ENCODE results near the gene BCAN.
A peak's percentile ranks its signal among the peaks of the same experiment; 100 is the strongest.

BCAN gene

DNA sequence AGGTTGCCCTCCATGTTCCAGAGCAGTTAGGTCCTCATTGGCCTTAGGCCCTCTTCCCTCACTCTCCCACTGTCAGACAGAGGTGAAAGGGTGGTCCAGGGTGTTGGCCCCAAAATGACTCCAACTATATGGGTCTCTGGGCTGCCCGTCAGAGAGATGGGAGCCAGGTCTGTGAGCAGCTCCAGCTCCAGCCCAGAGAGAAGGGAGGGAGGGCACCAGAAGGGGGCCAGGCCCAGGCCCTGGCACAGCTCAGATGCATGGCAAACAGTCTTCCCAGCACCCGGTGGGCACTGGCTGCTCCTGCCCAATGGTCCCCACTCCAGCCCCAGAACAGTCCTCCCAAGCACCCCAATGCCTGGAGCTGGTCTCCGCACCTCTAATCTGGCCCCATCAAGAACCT lies 2.2 kb downstream of the BCAN start:
- no peak for DNase-seq (ENCODE audit: low read depth in 2 of 2)

DNA sequence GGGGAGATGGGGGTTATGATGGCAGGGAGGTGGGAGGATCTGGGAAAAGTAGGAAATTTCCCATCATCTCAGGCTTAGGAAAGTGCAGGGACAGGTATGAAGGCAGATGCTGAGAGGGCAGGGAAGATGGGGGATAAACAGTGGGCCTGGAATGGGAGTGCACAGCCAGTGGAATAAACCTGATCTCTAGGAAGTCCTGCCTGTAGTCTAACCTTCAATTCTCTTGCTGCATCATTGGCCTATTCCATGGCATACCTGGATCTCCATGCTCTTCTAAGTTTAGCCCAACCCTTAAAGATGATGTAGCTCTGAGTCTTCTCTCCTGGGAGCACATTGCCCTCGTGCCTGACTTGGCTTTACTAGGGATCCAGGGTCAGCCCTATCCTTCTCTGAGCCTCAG lies 2.7 kb downstream of the BCAN start:
- no peak for DNase-seq (ENCODE audit: low read depth in 2 of 2)

DNA sequence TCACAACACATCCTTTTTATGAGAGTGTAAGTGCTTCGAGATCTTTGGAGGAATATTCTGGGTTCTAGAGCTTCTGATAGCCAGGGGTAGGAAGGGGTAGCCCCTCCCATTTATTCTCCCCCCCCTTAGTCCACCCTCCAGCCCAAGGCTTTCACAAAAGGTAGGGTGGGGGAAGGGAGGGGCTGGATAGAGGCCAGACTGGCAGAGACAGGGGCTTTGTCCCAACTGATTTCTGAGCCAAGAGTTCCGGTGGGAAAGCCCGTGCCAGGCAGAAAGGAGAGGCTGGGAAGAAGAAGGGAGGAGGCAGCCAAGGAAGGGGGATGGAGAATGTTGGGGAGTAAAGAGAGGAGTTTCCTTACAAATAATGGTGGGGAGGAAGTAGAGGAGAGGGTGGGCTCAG lies 3.1 kb downstream of the BCAN start:
- DNase-seq (ENCODE audit: low read depth in 2 of 2) = no peak

DNA sequence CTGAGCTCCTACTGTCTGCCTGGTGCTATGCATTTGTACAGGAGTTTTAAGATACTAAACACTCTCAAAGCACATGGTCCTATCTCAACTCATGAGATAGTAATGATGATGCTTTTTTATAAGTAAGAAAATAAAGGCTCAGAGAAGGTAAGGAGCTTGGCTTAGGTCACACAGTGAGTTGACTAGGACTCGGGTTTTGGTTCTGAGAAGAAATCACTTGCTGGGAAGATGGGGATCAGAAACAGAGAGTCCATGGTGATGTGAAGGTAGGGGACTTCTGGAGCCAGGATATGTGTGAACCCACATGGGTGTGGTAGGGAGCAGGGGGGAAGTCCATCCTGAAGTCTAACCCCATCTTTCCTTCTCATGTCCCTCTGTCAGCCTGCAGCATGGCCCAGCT lies 3.7 kb downstream of the BCAN start:
- DNase-seq (ENCODE audit: low read depth in 2 of 2) = no peak

DNA sequence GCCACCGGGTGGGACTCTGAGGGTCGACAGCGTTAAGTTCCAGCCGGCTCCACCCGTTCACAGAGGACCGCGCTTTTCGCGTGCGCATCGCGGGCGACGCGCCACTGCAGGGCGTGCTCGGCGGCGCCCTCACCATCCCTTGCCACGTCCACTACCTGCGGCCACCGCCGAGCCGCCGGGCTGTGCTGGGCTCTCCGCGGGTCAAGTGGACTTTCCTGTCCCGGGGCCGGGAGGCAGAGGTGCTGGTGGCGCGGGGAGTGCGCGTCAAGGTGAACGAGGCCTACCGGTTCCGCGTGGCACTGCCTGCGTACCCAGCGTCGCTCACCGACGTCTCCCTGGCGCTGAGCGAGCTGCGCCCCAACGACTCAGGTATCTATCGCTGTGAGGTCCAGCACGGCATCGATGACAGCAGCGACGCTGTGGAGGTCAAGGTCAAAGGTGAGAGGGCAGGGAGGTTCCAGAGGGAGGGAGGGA lies 4.9 kb downstream of the BCAN start:
- no peak for DNase-seq (ENCODE audit: low read depth in 2 of 2)

DNA sequence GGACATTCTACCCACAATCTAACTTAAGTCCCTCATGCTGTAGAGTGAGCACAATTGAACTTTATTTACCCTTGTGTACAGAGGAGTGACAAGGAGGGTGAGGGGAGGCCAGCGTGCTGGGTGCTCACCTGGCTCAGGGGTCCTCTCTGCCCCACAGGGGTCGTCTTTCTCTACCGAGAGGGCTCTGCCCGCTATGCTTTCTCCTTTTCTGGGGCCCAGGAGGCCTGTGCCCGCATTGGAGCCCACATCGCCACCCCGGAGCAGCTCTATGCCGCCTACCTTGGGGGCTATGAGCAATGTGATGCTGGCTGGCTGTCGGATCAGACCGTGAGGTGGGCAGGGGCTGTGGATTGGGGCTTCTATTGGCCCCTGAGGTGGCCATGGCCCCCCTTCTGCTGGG lies 5.4 kb downstream of the BCAN start:
- no peak for DNase-seq (ENCODE audit: low read depth in 2 of 2)

DNA sequence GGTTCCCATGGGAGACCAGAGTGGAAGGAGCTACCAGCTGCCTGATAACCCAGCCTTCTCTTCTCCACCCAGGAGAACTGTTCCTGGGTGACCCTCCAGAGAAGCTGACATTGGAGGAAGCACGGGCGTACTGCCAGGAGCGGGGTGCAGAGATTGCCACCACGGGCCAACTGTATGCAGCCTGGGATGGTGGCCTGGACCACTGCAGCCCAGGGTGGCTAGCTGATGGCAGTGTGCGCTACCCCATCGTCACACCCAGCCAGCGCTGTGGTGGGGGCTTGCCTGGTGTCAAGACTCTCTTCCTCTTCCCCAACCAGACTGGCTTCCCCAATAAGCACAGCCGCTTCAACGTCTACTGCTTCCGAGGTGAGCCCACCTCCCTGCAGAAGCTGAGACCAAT lies 6.6 kb downstream of the BCAN start:
- DNase-seq (ENCODE audit: low read depth in 2 of 2) = no peak

DNA sequence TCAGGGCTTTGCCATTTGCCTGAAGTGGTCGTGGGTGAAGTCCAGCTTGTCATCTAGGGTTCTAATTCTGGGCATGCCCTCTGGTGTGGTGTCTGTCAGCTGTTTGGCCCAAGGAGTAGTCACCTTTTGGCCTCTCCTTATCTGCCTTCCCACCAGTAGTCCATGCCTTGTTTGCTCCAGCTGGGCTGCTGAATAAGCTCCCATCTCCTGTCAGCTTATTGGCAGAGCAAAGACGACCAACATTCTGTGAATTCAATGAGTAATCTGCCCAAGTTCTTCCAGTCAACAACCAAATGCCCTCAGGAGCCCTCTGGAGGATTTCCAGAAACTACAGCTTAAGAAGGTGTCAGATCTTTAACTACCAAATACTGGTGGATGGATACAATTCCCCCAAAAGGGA lies 7.0 kb downstream of the BCAN start:
- no peak for DNase-seq (ENCODE audit: low read depth in 2 of 2)

DNA sequence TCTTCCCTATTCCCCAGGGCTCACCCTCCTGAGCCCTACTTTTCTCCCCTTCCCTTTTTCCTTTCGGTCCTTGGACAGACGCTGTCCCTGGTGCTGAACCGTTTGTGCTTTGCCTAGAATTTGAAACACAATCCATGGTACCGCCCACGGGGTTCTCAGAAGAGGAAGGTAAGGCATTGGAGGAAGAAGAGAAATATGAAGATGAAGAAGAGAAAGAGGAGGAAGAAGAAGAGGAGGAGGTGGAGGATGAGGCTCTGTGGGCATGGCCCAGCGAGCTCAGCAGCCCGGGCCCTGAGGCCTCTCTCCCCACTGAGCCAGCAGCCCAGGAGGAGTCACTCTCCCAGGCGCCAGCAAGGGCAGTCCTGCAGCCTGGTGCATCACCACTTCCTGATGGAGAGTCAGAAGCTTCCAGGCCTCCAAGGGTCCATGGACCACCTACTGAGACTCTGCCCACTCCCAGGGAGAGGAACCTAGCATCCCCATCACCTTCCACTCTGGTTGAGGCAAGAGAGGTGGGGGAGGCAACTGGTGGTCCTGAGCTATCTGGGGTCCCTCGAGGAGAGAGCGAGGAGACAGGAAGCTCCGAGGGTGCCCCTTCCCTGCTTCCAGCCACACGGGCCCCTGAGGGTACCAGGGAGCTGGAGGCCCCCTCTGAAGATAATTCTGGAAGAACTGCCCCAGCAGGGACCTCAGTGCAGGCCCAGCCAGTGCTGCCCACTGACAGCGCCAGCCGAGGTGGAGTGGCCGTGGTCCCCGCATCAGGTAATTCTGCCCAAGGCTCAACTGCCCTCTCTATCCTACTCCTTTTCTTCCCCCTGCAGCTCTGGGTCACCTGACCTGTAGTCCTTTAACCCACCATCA lies 10.4 kb downstream of the BCAN start:
- DNase-seq (ENCODE audit: low read depth in 2 of 2) = no peak

DNA sequence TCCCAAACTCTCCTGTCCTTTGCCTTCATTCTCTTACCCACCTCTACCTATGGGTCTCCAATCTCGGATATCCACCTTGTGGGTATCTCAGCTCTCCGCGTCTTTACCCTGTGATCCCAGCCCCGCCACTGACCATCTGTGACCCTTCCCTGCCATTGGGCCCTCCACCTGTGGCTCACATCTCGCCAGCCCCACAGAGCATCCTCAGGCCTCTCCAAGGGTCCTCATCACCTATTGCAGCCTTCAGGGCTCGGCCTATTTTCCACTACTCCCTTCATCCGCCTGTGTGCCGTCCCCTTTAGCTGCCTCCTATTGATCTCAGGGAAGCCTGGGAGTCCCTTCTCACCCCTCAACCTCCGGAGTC lies 11.1 kb downstream of the BCAN start:
- no peak for DNase-seq (ENCODE audit: low read depth in 2 of 2)

DNA sequence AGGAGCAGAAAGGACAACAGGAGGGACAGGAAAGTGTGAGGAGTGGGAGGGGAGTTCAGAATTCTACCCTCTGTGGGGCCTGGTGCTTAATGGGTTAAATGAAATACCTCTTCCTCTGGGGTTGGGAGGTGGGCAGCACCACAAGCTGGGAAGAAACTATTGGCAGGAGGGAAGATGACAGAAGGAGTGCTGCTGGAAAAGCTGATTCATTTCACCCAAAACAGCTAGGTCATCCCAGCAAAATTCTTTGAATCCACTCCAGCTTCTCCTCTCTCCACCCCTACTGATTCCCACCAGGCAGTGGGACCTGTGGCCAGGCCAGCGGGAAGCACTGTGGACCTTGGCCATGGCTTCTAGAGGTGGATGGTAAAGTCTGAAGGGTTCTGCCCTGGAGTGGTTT lies 12.8 kb downstream of the BCAN start:
- no peak for DNase-seq (ENCODE audit: low read depth in 2 of 2)

DNA sequence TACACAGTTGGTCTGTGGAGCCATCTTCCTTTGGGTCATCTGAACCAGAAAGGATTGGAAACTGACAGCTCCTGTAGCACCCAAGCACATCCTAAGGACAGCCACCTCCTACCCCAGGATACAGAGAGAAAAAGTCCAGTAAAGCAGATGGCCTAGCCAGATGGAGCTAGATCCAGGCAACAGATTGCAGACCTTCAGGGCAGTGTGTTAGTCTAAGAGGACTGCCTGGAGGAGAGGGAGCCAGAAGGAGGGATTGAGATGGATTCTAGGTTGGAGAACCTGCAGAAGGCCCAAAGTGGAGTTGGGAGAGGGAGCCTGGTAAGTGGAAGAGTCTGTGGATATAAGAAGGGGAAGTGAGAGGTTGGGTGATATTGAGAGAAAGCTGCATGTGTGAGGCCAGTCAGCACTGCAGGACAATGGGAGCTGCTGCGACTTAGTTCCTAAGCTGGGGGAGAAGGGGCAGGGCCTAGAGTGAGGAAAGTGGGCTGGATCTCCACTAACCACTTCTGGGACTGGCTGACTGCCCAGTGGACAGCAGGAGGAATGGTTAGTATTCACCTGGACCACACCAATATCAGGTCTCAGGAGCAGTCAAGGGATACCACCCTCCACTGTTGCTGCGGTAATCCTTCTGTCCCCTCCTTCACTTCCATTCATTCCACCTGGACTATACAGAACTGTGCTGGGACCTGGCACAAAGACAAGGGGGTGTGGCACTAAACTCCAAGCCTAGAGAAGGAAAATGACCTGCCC lies 13.4 kb downstream of the BCAN start:
- DNase-seq (ENCODE audit: low read depth in 2 of 2) = no peak

DNA sequence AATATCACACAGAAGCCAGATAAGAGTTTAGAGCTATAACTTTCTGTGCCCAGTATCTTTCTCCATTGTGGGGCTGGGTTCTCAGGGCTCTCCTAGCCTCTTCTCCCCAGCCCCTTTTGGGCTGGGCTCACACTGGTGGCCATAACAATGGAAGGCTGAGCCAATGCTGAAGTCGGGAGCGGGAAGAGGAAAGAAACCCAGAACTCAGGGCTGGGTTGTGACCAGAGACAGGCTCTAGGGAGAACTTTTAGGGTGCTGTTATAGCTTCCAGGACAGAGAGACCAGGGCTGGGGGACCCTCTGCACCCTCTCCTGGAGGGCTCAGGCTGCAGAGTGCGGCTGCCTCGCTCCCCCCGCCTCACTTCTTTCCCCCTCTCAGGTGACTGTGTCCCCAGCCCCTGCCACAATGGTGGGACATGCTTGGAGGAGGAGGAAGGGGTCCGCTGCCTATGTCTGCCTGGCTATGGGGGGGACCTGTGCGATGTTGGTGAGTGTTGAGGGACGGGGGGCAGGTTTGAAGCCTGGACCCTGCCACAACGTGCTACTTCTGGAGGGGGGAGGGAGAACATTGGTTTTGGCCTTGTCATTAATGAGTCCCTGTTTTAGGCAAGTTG lies 14.1 kb downstream of the BCAN start:
- no peak for DNase-seq (ENCODE audit: low read depth in 2 of 2)

DNA sequence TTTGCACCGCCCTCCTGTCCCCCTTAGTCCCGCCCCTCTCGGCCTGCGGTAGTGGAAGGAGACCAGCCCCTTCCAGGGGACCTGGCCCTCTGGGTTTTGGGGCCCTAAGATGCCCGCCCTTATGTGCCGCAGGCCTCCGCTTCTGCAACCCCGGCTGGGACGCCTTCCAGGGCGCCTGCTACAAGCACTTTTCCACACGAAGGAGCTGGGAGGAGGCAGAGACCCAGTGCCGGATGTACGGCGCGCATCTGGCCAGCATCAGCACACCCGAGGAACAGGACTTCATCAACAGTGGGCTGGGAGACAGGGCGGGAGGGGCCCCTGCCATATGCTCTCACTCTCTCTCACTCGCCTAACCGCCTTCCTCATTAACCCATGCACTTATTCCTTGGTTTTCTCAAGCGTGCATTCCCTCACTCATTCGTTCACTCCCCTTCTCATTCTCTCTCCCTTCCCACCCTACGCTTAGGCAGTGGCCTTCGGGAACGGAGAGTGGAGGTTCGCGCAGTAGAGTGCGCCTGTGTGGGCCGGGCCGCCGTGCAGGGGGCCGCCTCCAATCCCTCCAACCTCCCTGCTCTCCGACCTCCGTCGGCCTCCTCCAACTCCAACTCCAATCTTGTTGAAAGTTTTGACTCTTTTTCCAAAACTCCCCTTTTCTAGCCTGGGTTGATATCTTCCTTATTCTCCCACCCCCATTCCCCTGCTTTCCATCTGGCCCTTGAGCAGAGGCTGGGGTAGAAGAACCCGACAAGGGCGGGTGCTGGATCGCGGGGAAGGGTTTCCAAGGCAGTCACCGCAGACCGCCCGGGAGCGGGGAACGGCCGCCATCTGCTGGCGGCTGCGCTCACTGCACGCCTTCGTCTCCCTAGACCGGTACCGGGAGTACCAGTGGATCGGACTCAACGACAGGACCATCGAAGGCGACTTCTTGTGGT lies 15.2 kb downstream of the BCAN start:
- peak; percentile 53 to 70 for DNase-seq (ENCODE audit: low read depth in 2 of 2)

DNA sequence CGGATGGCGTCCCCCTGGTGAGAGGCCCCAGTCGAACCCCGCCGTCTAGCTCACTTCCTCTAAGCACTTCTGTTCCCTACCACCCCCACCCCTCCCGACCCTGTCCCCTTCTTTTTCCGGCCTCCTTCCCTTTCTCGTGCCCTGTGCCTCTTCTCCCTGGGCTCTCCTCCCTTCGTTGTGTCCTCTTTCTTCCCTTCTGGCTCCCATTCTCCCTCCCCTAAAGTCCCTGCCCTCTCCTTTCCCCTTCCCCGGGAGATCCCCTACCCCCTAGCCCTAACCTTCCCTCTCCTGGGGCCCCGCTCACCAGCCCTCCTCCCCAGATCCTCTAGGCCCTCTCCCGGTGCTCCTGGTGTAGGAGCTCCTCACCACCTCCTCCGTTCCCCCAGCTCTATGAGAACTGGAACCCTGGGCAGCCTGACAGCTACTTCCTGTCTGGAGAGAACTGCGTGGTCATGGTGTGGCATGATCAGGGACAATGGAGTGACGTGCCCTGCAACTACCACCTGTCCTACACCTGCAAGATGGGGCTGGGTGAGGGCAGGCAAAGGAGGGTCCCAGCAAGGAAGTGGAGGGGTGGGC lies 15.9 kb downstream of the BCAN start:
- no peak for DNase-seq (ENCODE audit: low read depth in 2 of 2)

DNA sequence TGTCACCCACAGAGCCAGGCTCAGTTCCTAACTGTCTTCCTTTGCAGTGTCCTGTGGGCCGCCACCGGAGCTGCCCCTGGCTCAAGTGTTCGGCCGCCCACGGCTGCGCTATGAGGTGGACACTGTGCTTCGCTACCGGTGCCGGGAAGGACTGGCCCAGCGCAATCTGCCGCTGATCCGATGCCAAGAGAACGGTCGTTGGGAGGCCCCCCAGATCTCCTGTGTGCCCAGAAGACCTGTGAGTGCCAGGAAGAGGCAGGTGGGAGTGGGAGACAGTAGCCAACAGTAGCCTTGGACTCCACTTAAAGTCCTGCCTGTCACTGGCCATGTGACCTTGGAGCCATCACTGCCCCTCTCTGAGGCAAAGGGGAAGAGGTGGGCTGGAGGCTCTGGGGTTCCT lies 16.6 kb downstream of the BCAN start:
- no peak for DNase-seq (ENCODE audit: low read depth in 2 of 2)

DNA sequence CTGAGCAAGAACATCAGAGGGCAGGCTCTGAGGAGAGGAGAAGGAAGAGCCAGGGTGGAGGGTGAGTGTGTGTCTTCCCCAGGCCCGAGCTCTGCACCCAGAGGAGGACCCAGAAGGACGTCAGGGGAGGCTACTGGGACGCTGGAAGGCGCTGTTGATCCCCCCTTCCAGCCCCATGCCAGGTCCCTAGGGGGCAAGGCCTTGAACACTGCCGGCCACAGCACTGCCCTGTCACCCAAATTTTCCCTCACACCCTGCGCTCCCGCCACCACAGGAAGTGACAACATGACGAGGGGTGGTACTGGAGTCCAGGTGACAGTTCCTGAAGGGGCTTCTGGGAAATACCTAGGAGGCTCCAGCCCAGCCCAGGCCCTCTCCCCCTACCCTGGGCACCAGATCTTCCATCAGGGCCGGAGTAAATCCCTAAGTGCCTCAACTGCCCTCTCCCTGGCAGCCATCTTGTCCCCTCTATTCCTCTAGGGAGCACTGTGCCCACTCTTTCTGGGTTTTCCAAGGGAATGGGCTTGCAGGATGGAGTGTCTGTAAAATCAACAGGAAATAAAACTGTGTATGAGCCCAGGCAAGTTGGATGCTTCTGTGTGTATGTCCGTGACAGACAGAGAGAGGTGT lies 17.1 kb downstream of the BCAN start:
- DNase-seq (ENCODE audit: low read depth in 2 of 2) = no peak

DNA sequence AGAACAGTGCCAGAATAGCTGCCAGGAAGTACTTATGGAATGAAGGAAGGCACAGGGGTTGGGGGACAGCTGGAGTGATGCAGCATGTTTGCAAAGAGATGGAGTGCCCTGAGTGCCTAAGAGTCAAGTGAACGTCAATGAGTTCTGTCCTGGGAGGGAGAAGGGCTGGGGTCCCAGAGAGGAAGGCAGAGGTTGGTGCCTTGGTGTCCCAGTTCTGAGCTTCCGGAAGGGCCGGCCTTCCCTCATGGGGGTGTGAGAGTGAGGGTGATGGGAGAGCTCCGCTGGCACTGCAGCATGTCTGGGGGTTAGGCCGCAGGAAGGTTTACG lies 17.7 kb downstream of the BCAN start:
- no peak for DNase-seq (ENCODE audit: low read depth in 2 of 2)

DNA sequence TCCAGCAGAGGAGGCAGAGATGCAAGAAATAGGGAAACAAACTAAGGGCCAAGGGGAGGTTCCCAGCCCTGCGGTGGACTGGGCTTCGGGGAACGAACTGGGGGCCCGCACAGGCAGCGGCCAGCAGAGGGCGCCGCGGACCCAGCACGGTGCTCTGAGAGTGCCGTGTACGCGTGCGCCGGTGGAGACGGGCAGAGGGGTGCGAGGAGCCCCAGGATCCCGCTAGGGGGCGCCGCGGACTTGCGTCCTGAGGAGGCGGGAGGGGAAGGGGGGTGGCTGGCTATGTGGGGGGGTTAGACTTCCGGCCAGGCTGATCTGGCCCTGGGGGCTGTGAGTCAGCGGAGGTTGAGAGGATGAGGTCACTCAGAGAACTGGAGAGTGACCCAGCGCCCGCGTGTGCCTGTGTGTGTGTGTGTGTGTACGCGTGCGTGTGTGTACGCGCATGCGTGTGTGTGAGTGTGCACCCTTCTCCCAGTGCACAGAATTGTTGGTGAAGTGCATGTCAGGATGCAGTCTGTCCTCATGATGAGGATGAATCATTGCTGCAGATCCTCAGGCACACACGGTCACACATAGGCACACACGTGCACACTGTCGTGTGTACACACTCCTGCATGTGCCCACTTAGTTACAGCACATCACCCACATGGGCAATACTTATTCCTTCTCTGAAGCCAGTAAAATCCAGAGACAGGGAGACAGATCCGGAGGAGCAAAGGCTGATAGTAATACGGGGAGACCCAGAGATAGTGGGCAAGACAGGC lies 18.3 kb downstream of the BCAN start:
- DNase-seq (ENCODE audit: low read depth in 2 of 2) = peak; percentile 75 to 89

DNA sequence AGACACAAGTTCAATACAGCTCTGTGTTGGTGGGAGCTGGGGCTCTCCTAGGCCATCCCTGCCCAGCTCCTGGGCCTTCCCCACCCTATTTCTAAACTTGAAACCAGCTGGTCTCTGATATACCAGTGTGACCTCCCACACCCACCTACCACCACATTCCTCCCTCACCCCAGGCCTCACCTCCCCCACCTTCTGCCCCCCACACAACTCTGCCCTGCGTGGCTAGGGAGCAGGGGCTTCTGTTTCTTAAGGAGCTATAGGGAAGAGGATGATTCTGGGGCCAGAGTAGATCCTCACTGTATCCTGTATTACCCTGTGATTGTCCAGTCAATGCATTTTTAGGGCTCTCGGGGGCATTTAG lies 18.8 kb downstream of the BCAN start:
- no peak for DNase-seq (ENCODE audit: low read depth in 2 of 2)

Data from stimulated activated CD4-positive, alpha-beta T cell treated with anti-CD3 and anti-CD28 coated beads, Interleukin-1b, Interleukin-23, amount 100 ng/mL, for 1 hour (primary cell).